Hepatocyte (in vitro differentiated cells): Measurements from ENCODE around the gene DENND1A. TPM values are rescaled to one million over a fixed set of nuclear protein-coding genes. Genes with fewer than 3 reads are reported as not detected.

ENCODE experiments used
- DNase-seq: peaks from one replicate; pipeline ENCODE4 v3.0.0-alpha.2; 2016; ENCODE audit warnings: low spot score
- H2AFZ ChIP-seq: fragments of 200-600 bp; sonication (generic); 2 replicates; pipeline ENCODE4 v1.6.0; 2016; ENCODE audit warnings: antibody characterized with exemption, mild to moderate bottlenecking
- H3K27ac ChIP-seq: fragments of 200-600 bp; sonication (generic); 2 replicates; pipeline ENCODE4 v1.5.1; 2016; ENCODE audit warnings: mild to moderate bottlenecking
- H3K27me3 ChIP-seq: fragments of 200-600 bp; sonication (generic); 2 replicates; pipeline ENCODE4 v1.6.1; 2016
- H3K36me3 ChIP-seq: fragments of 200-600 bp; sonication (generic); replicated peaks from 2 replicates; pipeline ENCODE4 v1.5.1; 2016; ENCODE audit warnings: low read depth; ENCODE audit not compliant: insufficient read depth
- H3K4me1 ChIP-seq: fragments of 200-600 bp; sonication (generic); 2 replicates; pipeline ENCODE4 v1.5.1; 2016; ENCODE audit warnings: mild to moderate bottlenecking, moderate library complexity; ENCODE audit not compliant: insufficient read depth
- H3K4me2 ChIP-seq: fragments of 200-600 bp; sonication (generic); 2 replicates; pipeline ENCODE4 v1.6.0; 2016
- H3K4me3 ChIP-seq: fragments of 200-600 bp; sonication (generic); 2 replicates; pipeline ENCODE4 v1.5.1; 2016; ENCODE audit warnings: mild to moderate bottlenecking
- H3K79me2 ChIP-seq: fragments of 200-600 bp; sonication (generic); 2 replicates; pipeline ENCODE4 v1.6.0; 2017; ENCODE audit warnings: mild to moderate bottlenecking
- H3K9me2 ChIP-seq: fragments of 200-600 bp; sonication (generic); replicated peaks from 2 replicates; pipeline ENCODE4 v1.6.0; 2017; ENCODE audit warnings: mild to moderate bottlenecking; ENCODE audit not compliant: insufficient read depth
- H3K9me3 ChIP-seq: fragments of 200-600 bp; sonication (generic); 2 replicates; pipeline ENCODE4 v1.5.1; 2016; ENCODE audit warnings: low read depth, mild to moderate bottlenecking
- H4K20me1 ChIP-seq: fragments of 200-600 bp; sonication (generic); 2 replicates; pipeline ENCODE4 v1.6.0; 2016; ENCODE audit warnings: mild to moderate bottlenecking; ENCODE audit not compliant: insufficient read depth, poor library complexity, severe bottlenecking
- CTCF ChIP-seq: fragments of 200-600 bp; sonication (generic); IDR thresholded peaks from 2 replicates; pipeline ENCODE4 v1.5.1; 2016; ENCODE audit warnings: antibody characterized with exemption, mild to moderate bottlenecking; ENCODE audit not compliant: poor library complexity
- EZH2 ChIP-seq: fragments of 200-600 bp; sonication (generic); IDR thresholded peaks from 2 replicates; pipeline ENCODE4 v1.6.1; 2016; ENCODE audit warnings: antibody characterized with exemption, mild to moderate bottlenecking, borderline replicate concordance
- EZH2phosphoT487 ChIP-seq: fragments of 200-600 bp; sonication (generic); IDR thresholded peaks from one replicate; pipeline ENCODE4 v1.6.1; 2018; ENCODE audit warnings: antibody characterized with exemption, mild to moderate bottlenecking, low read depth, moderate library complexity; ENCODE audit not compliant: unreplicated experiment, severe bottlenecking
- WGBS: methylation state at CpG from one replicate; pipeline ENCODE4 v1.1.6; 2016; ENCODE audit warnings: low lambda C conversion rate; ENCODE audit errors: missing lambda C conversion rate; 5-methylcytosine and 5-hydroxymethylcytosine counted together
- microRNA counts: library from miRNA; unstranded; fragments of <30 nt; microRNA quantifications from one replicate; lab custom pipeline; 2017
- microRNA-seq: library from miRNA; unstranded; fragments of <30 nt; microRNA quantifications from one replicate; pipeline ENCODE4, GENCODE V29; 2017
- polyA plus RNA-seq: library from polyadenylated mRNA; unstranded; fragments of >200 nt; fragmentation: Nextera tagmentation; extraction: Ambion mirVana; gene quantifications from 2 replicates; pipeline ENCODE4 v1.2.1, GENCODE V29; 2016
- small RNA-seq: library from RNA; depleted of rRNA; stranded (forward); fragments of <200 nt; gene quantifications from one replicate; pipeline ENCODE3, GENCODE V24; 2014
- total RNA-seq: library from RNA; depleted of rRNA; stranded (reverse); fragments of >200 nt; gene quantifications from 2 replicates; pipeline ENCODE4 v1.2.3, GENCODE V29; 2014

DENND1A gene
- total and polyA plus RNA-seq, 2 experiments from 2014 or later, result 24.0 to 28.9 TPM

- Histone ChIP-seq H2AFZ (no peak overlapping the region), H3K27ac (no peak overlapping the region), H3K9me2 (no peaks in the 10 kb centered on the region), H3K4me1 (peaks cover 21% of the 10 kb centered on the region), H3K4me3 (no peak overlapping the region), H3K9me3 (no peaks in the 10 kb centered on the region), H3K36me3 (no peaks in the 10 kb centered on the region), H3K79me2 (no peaks in the 10 kb centered on the region), H4K20me1 (no peaks in the 10 kb centered on the region), H3K27me3 (no peaks in the 10 kb centered on the region), H3K4me2 (no peak overlapping the region)
- no peak for DNase-seq
- 86% methylated on average over 15 of the region's 15 CpGs for WGBS
- TF ChIP-seq EZH2, result no peak
- TF ChIP-seq EZH2phosphoT487, result no peak
- no peak for TF ChIP-seq CTCF
Observed at GRCh38 chr9:123331346-123332060, 598.4 kb downstream of the DENND1A start.

MicroRNAs encoded within 50 kb of the gene (microRNA counts, 767-probe panel; counts per million panel counts)
- not detected for microRNA hsa-miR-601 (lab: Ali Mortazavi, UCI)

Small RNA genes lying within 50 kb of the gene (microRNA-seq; reads per million reads assigned to microRNA genes)
- not detected for gene MIR601
- gene MIR7150, result not detected

Small RNA genes lying within 50 kb of the gene (small RNA-seq; reads per million reads assigned to genes)
- gene MIR601 (not detected), gene MIR7150 (not detected)

Other genes with a start within 250 kb of the DENND1A start
- not detected in 2 replicates for gene LHX2, start 81.6 kb upstream of the DENND1A start, total RNA-seq
- 0.19 TPM in 1 of 2 replicates, not detected in the other for gene LHX2, start 81.6 kb upstream of the DENND1A start, polyA plus RNA-seq